CD14-positive monocyte (primary cell): Measurements from ENCODE around the gene ATP1A2. TPM values are rescaled to one million over a fixed set of nuclear protein-coding genes. Genes with fewer than 3 reads are reported as not detected.

ENCODE experiments used
- DNase-seq, 3 donors: peaks; one replicate each; pipeline ENCODE4 v3.0.0-alpha.2; 2011 to 2022
- H2AFZ ChIP-seq: 2 replicates; pipeline ENCODE4 v1.6.0; 2012; ENCODE audit warnings: mild to moderate bottlenecking, low read depth, low read length, inconsistent platforms; ENCODE audit not compliant: insufficient read depth, poor library complexity, severe bottlenecking
- H3K27ac ChIP-seq, 2 donors: 1 replicate in 1 of 2; 2 replicates in 1 of 2; pipeline ENCODE4 v1.5.1; 2012 to 2013; ENCODE audit warnings: low read length in 2 of 2, control low read depth in 1 of 2, inconsistent platforms in 1 of 2, low read depth in 1 of 2, mild to moderate bottlenecking in 1 of 2
- H3K27me3 ChIP-seq, 2 donors: one replicate each; pipeline versions ENCODE4 v1.6.0 to v1.6.1; 2011 to 2013; ENCODE audit warnings: low read length in 2 of 2; ENCODE audit not compliant: control insufficient read depth in 2 of 2, insufficient read depth in 2 of 2
- H3K36me3 ChIP-seq, 2 donors: replicated peaks in 1 of 2; 1 replicate in 1 of 2; 2 replicates in 1 of 2; pipeline versions ENCODE4 v1.5.1 to v1.6.1; 2012 to 2013; ENCODE audit warnings: low read length in 2 of 2, control low read depth in 1 of 2, inconsistent platforms in 1 of 2, mild to moderate bottlenecking in 1 of 2; ENCODE audit not compliant: insufficient read depth in 2 of 2, control insufficient read depth in 1 of 2
- H3K4me1 ChIP-seq, 2 donors: 1 replicate in 1 of 2; 2 replicates in 1 of 2; pipeline versions ENCODE4 v1.5.1 to v1.6.1; 2012 to 2013; ENCODE audit warnings: low read length in 2 of 2, control low read depth in 1 of 2, inconsistent platforms in 1 of 2, mild to moderate bottlenecking in 1 of 2, moderate library complexity in 1 of 2; ENCODE audit not compliant: insufficient read depth in 2 of 2, control insufficient read depth in 1 of 2
- H3K4me2 ChIP-seq: replicated peaks from 2 replicates; pipeline ENCODE3; 2012; ENCODE audit warnings: low read length, moderate library complexity, mild to moderate bottlenecking; ENCODE audit not compliant: poor library complexity, severe bottlenecking; ENCODE audit errors: extremely low read depth
- H3K4me3 ChIP-seq, 3 experiments: fragments of 200-600 bp in 1 of 3; sonication (generic) in 1 of 3; replicated peaks in 1 of 3; 1 replicate in 2 of 3; 2 replicates in 1 of 3; pipeline ENCODE4 v1.5.1; 2011 to 2013; ENCODE audit warnings: low read length in 3 of 3, mild to moderate bottlenecking in 3 of 3, control low read depth in 2 of 3, low read depth in 2 of 3, inconsistent platforms in 1 of 3, moderate library complexity in 1 of 3
- H3K79me2 ChIP-seq: 2 replicates; pipeline ENCODE4 v1.6.0; 2012; ENCODE audit warnings: mild to moderate bottlenecking, control low read depth, inconsistent platforms, low read length, moderate library complexity; ENCODE audit not compliant: insufficient read depth
- H3K9ac ChIP-seq: 2 replicates; pipeline ENCODE4 v1.6.0; 2017; ENCODE audit warnings: low read length, mild to moderate bottlenecking; ENCODE audit not compliant: insufficient read depth, poor library complexity, severe bottlenecking
- H3K9me3 ChIP-seq, 2 donors: replicated peaks in 1 of 2; 1 replicate in 1 of 2; 2 replicates in 1 of 2; pipeline versions ENCODE4 v1.5.1 to v1.6.1; 2012 to 2013; ENCODE audit warnings: low read length in 2 of 2, control low read depth in 1 of 2; ENCODE audit not compliant: control insufficient read depth in 1 of 2, insufficient read depth in 1 of 2
- H4K20me1 ChIP-seq: 2 replicates; pipeline ENCODE4 v1.6.0; 2012; ENCODE audit warnings: mild to moderate bottlenecking, low read length, control low read depth, moderate library complexity; ENCODE audit not compliant: insufficient read depth
- H3K27ac Mint-ChIP-seq, 7 donors: one replicate each; pipeline ENCODE4 v1.8.0; 2020; ENCODE audit warnings: mild to moderate bottlenecking in 7 of 7, mixed read lengths in 7 of 7, moderate library complexity in 6 of 7, inconsistent platforms in 2 of 7
- H3K27me3 Mint-ChIP-seq, 3 donors: one replicate each; pipeline ENCODE4 v1.8.0; 2021 to 2022; ENCODE audit warnings: low read depth in 3 of 3, mild to moderate bottlenecking in 3 of 3, mixed read lengths in 3 of 3, moderate library complexity in 3 of 3, inconsistent platforms in 1 of 3
- H3K36me3 Mint-ChIP-seq, 2 donors: one replicate each; pipeline ENCODE4 v1.8.0; 2020; ENCODE audit warnings: mixed read lengths in 2 of 2, inconsistent platforms in 1 of 2, mild to moderate bottlenecking in 1 of 2
- H3K4me1 Mint-ChIP-seq: one replicate; pipeline ENCODE4 v1.8.0; 2020; ENCODE audit warnings: mild to moderate bottlenecking, mixed read lengths
- H3K4me3 Mint-ChIP-seq, 2 donors: one replicate each; pipeline ENCODE4 v1.8.0; 2020; ENCODE audit warnings: mild to moderate bottlenecking in 2 of 2, mixed read lengths in 2 of 2, moderate library complexity in 1 of 2
- H3K9me3 Mint-ChIP-seq, 7 donors: one replicate each; pipeline ENCODE4 v1.8.0; 2020 to 2022; ENCODE audit warnings: mixed read lengths in 7 of 7, mild to moderate bottlenecking in 6 of 7, moderate library complexity in 6 of 7, inconsistent platforms in 2 of 7
- WGBS: methylation state at CpG from one replicate; pipeline ENCODE4 v1.1.5; 2013; ENCODE audit warnings: missing lambda C conversion rate; ENCODE audit not compliant: insufficient coverage; 5-methylcytosine and 5-hydroxymethylcytosine counted together
- intact Hi-C, 2 donors: fragments of 100-400 bp; cut with micrococcal nuclease; formaldehyde crosslinking; loops; one replicate each; pipeline versions ENCODE4 v1.15.0 to v1.15.1; 2023
- polyA plus RNA-seq, 3 donors: library from polyadenylated mRNA; depleted of rRNA in 1 of 3; unstranded in 2 of 3; stranded (reverse) in 1 of 3; fragments of 300-500 nt in 2 of 3; fragments of >200 nt in 1 of 3; fragmentation: Illumina TruSeq in 2 of 3; gene quantifications; 1 replicate in 2 of 3; 2 replicates in 1 of 3; pipeline ENCODE4 v1.2.3, GENCODE V29; 2012 to 2021
- TF ChIP-seq, protein P1 (sequence below): fragments of 200-600 bp; IDR thresholded peaks from one replicate; pipeline ENCODE4 v1.8.0; 2022; ENCODE audit warnings: antibody characterized with exemption, mild to moderate bottlenecking

Gene ATP1A2
- polyA plus RNA-seq, 3 donors, result 0.03 TPM; not detected in 2

DNA sequence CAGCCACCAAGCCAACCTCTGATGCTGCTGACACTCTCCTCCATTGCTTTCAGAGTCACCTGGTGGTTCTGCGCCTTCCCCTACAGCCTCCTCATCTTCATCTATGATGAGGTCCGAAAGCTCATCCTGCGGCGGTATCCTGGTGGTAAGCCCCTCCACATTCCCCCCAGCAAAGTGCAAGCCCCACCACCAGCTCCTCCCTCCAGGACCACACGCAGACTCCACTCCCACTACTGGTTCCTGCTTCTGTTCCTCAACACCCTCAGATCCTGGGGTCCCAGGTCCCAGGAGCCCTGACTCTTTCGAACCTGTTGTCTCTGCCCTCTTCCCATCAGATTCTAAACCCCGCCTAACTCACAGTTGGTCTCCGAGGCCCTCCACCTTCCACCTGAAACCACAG lies 24.3 kb downstream of the ATP1A2 start:
- Mint-ChIP-seq H3K27me3 (peaks cover 6 to 10% (median 6%) of the 10 kb centered on the region in 3 donors), H3K27ac (no peak overlapping the region)

DNA sequence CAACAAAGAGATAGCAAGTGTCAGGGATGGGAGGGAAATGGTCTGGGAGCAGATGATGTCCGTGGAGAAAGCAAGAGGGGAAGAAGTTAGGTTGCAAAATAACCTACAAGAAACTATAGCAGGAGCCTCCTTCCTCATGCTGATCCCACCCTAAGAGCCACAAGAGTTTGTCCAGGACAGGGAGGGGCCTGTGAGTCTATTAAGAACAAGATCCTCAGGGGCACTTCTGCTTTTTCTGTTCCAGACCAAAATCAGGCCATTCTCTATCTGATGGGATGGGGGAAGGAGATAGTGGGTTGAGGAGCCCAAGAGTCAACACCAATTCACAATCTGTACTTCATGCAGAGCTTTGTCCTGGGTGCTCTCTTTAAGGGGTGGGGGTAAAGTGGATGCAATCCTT lies 28.1 kb downstream of the ATP1A2 start:
- H3K4me3 Mint-ChIP-seq, result peak overlapping the region in 1 of 2 donors; percentile 40
- WGBS, result no CpG with 5 or more reads among the region's 1 CpG
- TF ChIP-seq, protein P1, sequence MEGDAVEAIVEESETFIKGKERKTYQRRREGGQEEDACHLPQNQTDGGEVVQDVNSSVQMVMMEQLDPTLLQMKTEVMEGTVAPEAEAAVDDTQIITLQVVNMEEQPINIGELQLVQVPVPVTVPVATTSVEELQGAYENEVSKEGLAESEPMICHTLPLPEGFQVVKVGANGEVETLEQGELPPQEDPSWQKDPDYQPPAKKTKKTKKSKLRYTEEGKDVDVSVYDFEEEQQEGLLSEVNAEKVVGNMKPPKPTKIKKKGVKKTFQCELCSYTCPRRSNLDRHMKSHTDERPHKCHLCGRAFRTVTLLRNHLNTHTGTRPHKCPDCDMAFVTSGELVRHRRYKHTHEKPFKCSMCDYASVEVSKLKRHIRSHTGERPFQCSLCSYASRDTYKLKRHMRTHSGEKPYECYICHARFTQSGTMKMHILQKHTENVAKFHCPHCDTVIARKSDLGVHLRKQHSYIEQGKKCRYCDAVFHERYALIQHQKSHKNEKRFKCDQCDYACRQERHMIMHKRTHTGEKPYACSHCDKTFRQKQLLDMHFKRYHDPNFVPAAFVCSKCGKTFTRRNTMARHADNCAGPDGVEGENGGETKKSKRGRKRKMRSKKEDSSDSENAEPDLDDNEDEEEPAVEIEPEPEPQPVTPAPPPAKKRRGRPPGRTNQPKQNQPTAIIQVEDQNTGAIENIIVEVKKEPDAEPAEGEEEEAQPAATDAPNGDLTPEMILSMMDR, result no peak
- peak overlapping the region in 1 of 2 donors; percentile 6 for H3K27ac ChIP-seq
- no peaks in the 10 kb centered on the region for H3K27me3 ChIP-seq
- H3K9ac ChIP-seq, result no peak overlapping the region
- intact Hi-C loops, result no loop called here
- peak; percentile 46 to 70 (median 56) for DNase-seq
- H3K79me2 ChIP-seq, result no peaks in the 10 kb centered on the region
- no peaks in the 10 kb centered on the region for H3K36me3 ChIP-seq
- H3K4me2 ChIP-seq, result peak overlapping the region; percentile 48
- H4K20me1 ChIP-seq, result no peaks in the 10 kb centered on the region
- peak overlapping the region in 6 of 7 donors; percentile 6 to 59 (median 35) for H3K27ac Mint-ChIP-seq
- no peak overlapping the region for H2AFZ ChIP-seq
- H3K36me3 Mint-ChIP-seq, result peaks cover 0 to 2% of the 10 kb centered on the region in 2 donors
- H3K9me3 ChIP-seq, result no peaks in the 10 kb centered on the region
- H3K4me1 Mint-ChIP-seq, result peaks cover 31% of the 10 kb centered on the region
- peaks cover 4 to 6% (median 6%) of the 10 kb centered on the region in 3 donors for H3K27me3 Mint-ChIP-seq
- H3K4me1 ChIP-seq, result peaks cover 25 to 36% of the 10 kb centered on the region in 2 donors
- peak overlapping the region in 1 of 3 experiments; percentile 29 for H3K4me3 ChIP-seq
- H3K9me3 Mint-ChIP-seq, result peaks cover 0 to 5% (median 0%) of the 10 kb centered on the region in 7 donors

More for the DNA sequence above, 24.3 kb downstream of the ATP1A2 start:
- H3K79me2 ChIP-seq, result no peaks in the 10 kb centered on the region
- WGBS, result 91% methylated on average over 6 of the region's 8 CpGs
- intact Hi-C loops, result no loop called here
- Mint-ChIP-seq H3K9me3 (peaks cover 0 to 2% (median 0%) of the 10 kb centered on the region in 7 donors), H3K4me1 (peaks cover 36% of the 10 kb centered on the region), H3K36me3 (peaks cover 0 to under 1% of the 10 kb centered on the region in 2 donors), H3K4me3 (no peak overlapping the region)
- H4K20me1 ChIP-seq, result no peaks in the 10 kb centered on the region
- no peak overlapping the region for H3K4me2 ChIP-seq
- peaks cover 31 to 39% of the 10 kb centered on the region in 2 donors for H3K4me1 ChIP-seq
- no peak overlapping the region for H3K27ac ChIP-seq
- H2AFZ ChIP-seq, result no peak overlapping the region
- no peak overlapping the region for H3K4me3 ChIP-seq
- no peaks in the 10 kb centered on the region for H3K27me3 ChIP-seq
- no peaks in the 10 kb centered on the region for H3K9me3 ChIP-seq
- no peak overlapping the region for H3K9ac ChIP-seq
- no peak for DNase-seq
- TF ChIP-seq, protein P1, result no peak
- H3K36me3 ChIP-seq, result no peaks in the 10 kb centered on the region
